Activated B cell treated with CpG ODN at 0.5 μM for 24 hours (primary cell): ENCODE data around the gene RPS6KB1. TPM values are rescaled to one million over a fixed set of nuclear protein-coding genes. Genes with fewer than 3 reads are reported as not detected.
"Not testable (repeated sequence)": the region's sequence is repeated elsewhere in the genome, so short reads cannot be mapped to it uniquely, and the experiment has no call there.

Source experiments
- ATAC-seq: fragments of 200-7000 bp; cut with Tn5 transposase; one replicate; pipeline ENCODE4 v1.10.0; 2021; ENCODE audit warnings: low read depth, mild to moderate bottlenecking, moderate library complexity
- CTCF ChIA-PET: fragments of 350-600 bp; sonication (Branson Sonifier 250); formaldehyde crosslinking; loops from one replicate; lab custom pipeline; 2021; ENCODE audit warnings: antibody characterized with exemption; lab: Charles Lee
- POLR2A ChIA-PET: fragments of 350-600 bp; sonication (Branson Sonifier 250); formaldehyde crosslinking; loops from one replicate; lab custom pipeline; 2021; ENCODE audit warnings: antibody characterized with exemption; lab: Charles Lee
- DNase-seq: peaks from one replicate; pipeline ENCODE4 v3.0.0; 2022
- H3K27ac Mint-ChIP-seq: one replicate; pipeline ENCODE4 v1.8.0; 2020; ENCODE audit warnings: mixed read lengths
- H3K27me3 Mint-ChIP-seq: one replicate; pipeline ENCODE4 v1.8.0; 2021; ENCODE audit warnings: mixed read lengths
- H3K36me3 Mint-ChIP-seq: one replicate; pipeline ENCODE4 v1.8.0; 2021; ENCODE audit warnings: low read depth, mixed read lengths
- H3K4me1 Mint-ChIP-seq: one replicate; pipeline ENCODE4 v1.8.0; 2021; ENCODE audit warnings: mixed read lengths
- H3K4me3 Mint-ChIP-seq: one replicate; pipeline ENCODE4 v1.8.0; 2020; ENCODE audit warnings: mild to moderate bottlenecking, mixed read lengths
- H3K9me3 Mint-ChIP-seq: one replicate; pipeline ENCODE4 v1.8.0; 2020; ENCODE audit warnings: mixed read lengths
- intact Hi-C: fragments of 100-400 bp; cut with micrococcal nuclease; formaldehyde crosslinking; loops from one replicate; pipeline ENCODE4 v1.15.1; 2024
- total RNA-seq: library from RNA; stranded (reverse); gene quantifications from 2 replicates; pipeline ENCODE4 v1.2.3, GENCODE V29; 2022

The RPS6KB1 gene
- total RNA-seq, 1 donor from 2014 or later = 63.0 TPM

GRCh38 chr17:59996608-59997007 lies 103.7 kb downstream of the RPS6KB1 start:
- DNase-seq, H3K4me3 Mint-ChIP-seq, H3K9me3 Mint-ChIP-seq, H3K4me1 Mint-ChIP-seq, POLR2A ChIA-PET, H3K27me3 Mint-ChIP-seq, CTCF ChIA-PET, H3K36me3 Mint-ChIP-seq, intact Hi-C loops, ATAC-seq, H3K27ac Mint-ChIP-seq: not testable (repeated sequence)

Other genes with a start within 250 kb of the RPS6KB1 start
- gene PTRH2, start 185.7 kb upstream of the RPS6KB1 start, total RNA-seq = 27.0 and 29.9 TPM in 2 replicates
- 158 and 176 TPM in 2 replicates for gene VMP1, start 185.5 kb upstream of the RPS6KB1 start, total RNA-seq
- 10.5 and 15.1 TPM in 2 replicates for gene TUBD1, start 178 bp upstream of the RPS6KB1 start, total RNA-seq
- gene RNFT1, start 71.6 kb downstream of the RPS6KB1 start, total RNA-seq = 29.0 and 29.1 TPM in 2 replicates
- gene HEATR6, start 185.8 kb downstream of the RPS6KB1 start, total RNA-seq = 18.2 and 22.3 TPM in 2 replicates